Ramos (cell line): ENCODE results near the gene PBX3.
"Not testable (repeated sequence)": the region's sequence is repeated elsewhere in the genome, so short reads cannot be mapped to it uniquely, and the experiment has no call there.

Experiments used
- in situ Hi-C: fragments of 300-500 bp; cut with MboI; formaldehyde crosslinking; loops from one replicate; pipeline ENCODE4 v1.14.3; 2022; ENCODE audit warnings: low sequenced_read_pairs; ENCODE audit not compliant: unreplicated experiment

PBX3 gene

DNA sequence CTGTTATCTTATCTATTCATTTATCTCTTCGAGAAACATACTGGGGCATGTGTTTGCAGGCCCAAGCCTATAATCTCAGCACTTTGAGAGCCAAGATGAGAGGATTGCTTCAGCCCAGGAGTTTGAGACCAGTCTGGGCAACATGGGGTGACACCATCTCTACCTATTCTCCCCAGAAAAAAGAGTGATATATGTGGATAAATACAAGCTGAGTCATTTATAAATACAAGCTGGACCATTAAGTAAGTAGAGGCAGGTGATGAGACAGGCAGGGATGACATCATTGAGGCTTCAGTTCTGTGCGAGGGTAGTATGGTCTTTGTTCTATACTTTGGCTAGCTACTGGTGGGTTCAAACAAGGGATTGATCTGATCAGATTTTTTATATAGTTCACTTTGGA, 25.6 kb downstream of the PBX3 start:
- in situ Hi-C loops = no loop called here

DNA sequence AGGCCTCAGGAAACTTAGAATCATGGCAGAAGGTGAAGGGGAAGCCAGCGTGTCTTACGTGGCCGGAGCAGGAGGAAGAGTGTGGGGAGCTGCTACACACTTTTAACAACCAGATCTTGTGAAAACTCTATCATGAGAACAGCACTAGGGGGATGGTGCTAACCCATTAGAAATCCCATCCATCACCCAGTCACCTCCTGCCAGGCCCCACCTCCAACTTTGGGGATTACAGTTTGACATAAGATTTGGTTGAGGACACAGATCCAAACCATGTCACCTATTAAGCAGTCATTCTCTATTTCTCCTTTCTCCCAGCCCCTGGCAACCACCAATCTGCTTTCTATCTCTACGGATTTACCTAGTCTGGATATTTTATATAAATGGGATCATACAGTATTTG, 26.9 kb downstream of the PBX3 start:
- in situ Hi-C loops = no loop called here

DNA sequence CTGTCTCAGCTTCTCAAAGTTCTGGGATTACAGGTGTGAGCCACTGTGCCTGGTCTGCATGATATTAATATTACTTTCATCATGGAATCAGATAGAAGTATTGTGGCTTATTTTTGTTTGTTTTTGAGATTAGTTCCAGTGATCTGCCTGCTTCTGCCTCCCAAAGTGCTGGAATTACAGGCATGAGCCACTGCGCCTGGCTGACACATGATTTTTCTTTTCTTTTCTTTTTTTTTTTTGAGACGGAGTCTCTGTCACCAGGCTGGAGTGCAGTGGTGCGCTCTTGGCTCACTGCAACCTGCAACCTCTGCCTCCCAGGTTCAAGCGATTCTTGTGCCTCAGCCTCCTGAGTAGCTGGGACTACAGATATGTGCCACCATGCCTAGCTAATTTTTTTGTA, 29.6 kb downstream of the PBX3 start:
- in situ Hi-C loops = not testable (repeated sequence)

DNA sequence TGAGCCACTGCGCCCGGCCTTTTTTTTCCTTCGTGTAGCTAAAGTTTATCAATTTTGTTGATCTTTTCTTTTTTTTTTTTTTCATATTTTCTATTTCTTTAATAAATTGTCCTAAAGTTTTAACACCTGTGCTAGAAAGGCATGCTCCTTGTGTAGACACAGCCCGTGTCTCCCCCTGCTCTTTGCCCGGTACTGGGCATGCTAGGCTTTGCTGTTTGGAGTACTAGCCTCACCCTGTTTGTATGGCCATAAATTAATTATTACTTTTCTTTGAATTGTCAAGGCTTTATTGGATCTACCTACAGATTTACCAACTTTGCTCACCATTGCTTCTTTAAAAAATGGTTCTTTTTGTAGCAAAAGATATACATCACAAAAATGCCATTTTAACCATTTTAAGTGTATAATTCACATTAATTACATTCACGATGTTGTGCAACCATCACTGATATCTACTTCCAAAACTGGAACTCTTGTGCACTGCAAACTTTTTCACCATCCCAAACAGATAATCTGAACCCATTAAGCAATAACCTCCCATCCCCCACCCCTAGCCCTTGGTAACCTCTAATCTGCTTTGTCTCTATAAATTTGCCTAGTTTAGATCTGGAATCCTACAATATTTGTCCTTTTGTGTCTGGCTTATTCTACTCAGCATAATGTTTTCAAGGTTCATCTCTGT, 31.5 kb downstream of the PBX3 start:
- in situ Hi-C loops = not testable (repeated sequence)

DNA sequence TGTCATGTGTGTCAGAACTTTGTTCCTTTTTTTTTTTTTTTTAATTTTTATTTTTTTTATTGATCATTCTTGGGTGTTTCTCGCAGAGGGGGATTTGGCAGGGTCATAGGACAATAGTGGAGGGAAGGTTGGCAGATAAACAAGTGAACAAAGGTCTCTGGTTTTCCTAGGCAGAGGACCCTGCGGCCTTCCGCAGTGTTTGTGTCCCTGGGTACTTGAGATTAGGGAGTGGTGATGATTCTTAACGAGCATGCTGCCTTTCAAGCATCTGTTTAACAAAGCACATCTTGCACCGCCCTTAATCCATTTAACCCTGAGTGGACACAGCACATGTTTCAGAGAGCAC, 32.0 kb downstream of the PBX3 start:
- in situ Hi-C loops = not testable (repeated sequence)

DNA sequence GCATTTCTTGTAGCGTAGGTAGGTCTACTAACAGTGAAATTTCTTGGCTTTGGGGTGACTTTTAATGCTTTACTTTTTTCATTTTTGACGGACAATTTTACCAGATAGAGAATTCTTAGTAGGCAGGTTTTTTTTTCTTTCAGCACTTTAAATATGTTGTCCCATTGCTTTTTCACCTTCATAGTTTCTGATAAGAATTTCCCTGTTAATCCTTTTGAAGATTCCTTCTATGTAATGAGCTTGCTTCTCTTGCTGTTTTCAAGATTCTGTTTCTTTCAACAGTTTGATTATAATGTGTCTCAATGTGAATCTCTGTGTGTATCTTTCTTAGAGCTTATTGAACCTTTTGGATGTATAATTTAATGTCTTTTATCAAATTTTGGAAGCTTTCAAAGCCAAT, 35.5 kb downstream of the PBX3 start:
- in situ Hi-C loops = no loop called here

DNA sequence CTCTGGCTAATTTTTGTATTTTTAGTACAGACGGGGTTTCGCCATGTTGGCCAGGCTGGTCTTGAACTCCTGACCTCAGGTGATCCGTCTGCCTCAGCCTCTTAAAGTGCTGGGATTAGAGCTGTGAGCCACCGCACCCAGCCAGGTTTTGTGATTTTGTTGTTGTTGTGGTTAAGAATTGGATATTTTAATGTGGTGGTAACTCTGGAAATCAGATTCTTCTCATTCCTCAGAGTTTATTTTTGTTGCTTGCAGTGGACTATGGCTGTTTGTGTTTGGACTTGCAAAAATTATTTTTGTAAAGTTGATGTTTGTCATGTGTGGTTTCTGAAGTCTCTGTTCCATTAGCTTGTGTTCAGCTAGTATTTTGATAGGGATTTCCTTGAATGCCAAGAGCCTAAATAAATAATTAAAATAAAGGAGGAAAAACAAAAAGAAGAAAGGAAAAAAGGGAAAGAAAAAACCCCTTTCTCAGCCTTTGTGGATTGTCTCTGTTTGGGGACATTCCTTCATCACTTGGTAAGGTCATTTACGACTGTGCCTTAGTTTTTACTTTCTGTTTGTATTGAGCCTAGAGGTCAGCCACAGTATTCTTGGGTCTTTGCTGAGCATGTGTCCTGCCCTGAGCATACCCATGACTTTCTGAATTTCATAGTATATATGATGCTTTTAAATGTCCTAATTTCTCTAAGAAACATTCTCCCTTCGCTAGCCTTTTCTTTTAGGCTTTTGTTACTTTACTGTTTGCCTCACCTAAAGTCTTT, 37.3 kb downstream of the PBX3 start:
- in situ Hi-C loops = no loop called here

DNA sequence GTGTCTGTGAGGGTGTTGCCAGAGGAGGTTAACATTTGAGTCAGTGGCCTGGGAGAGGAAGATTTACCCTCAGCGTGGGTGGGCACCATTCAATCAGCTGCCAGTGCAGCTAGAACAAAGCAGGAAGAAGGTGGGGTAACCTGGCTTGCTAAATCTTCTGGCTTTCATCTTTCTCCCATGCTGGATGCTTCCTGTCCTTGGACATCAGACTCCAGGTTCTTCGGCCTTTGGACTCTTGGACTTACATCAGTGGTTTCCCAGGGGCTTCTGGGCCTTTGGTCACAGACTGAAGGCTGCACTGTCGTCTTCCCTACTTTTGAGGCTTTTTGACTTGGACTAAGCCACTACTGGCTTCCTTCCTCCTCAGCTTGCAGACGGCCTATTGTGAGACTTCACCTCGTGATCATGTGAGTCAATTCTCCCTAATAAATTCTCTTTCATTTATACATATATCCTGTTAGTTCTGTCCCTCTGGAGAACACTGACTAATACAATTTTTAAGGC, 38.1 kb downstream of the PBX3 start:
- in situ Hi-C loops = no loop called here

DNA sequence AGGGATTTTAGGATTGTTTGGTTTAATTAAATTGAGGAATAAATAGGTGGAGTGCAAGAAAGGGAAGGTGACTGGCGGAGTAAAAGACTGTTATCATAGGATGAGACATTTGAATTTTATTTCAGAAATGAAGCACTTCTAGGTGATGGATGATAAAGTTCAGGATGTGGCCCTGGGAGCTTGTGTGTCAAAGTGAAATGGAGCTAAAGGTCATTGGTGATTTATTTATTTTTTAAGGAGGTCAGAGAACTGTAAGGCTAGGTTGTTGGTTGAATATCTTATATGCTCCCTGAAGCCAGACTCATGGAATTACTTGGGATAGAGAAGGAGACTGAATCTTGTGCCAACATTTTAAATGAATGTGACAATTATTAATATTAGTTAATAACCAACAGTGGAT, 40.5 kb downstream of the PBX3 start:
- in situ Hi-C loops = no loop called here

DNA sequence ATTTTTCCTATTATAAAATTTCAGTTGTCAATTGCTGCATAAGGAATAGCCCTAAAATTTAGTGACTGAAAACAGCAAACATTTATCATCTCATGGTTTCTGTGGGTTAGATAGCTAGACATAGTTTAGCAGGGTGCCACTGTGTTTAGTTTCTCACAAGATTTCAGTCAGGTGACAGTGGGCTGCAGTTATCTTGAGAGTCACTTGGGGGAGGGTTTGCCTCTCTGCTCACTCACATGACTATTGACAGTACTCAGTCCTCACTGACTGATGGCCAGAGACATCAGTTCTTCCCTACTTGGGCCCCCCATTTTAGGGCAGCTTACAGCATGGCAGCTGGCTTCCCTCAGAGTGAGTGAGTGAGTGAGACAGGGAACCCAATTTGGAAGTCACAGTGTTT, 42.0 kb downstream of the PBX3 start:
- in situ Hi-C loops = no loop called here

DNA sequence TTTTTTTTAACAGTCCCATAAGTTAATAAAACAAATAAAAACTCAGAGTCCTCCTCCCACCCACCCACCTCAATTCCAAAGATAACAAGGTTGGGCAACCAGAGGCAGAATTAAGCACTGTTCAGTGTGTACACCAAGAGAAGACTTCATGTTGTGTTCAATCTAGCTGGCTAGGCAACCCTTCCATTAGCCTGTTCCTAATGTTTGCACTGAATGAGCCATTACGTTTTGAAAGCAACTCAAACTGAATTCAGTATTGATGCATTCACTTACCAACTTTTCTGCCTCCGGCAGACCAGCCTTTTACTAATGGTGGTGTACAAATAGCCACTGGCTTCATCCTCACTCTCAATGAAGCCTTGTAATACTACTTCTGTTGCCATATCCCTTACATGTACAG, 47.5 kb downstream of the PBX3 start:
- in situ Hi-C loops = no loop called here

DNA sequence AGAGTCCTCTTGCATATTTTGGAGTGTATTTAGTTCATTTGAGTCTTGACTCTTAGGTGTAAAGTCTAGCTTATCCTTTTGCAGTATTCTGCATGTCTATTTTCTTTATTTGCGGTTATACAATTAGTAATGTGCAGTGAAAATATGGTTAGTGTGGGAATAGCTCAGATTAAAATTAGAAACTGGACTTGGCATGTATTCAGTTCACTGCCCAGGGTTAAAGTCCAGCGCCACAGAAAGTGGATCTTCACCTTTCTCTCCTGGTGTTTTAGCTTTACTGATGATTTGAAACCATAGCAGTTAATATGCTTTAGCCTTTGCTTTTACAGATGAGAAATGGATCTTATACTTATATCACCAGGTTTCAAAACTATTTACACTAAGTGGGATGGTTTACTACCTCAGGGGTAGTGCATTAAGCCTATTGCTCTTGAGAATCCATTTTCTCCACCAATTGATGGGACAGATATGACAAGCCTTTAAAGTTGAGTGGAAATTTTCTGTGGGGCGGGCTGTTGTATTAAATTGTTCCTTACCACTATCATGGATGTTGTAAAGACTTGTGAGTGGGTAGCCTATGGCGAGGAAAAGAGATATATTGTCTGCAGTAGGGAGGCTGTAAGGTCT, 48.9 kb downstream of the PBX3 start:
- in situ Hi-C loops = no loop called here

DNA sequence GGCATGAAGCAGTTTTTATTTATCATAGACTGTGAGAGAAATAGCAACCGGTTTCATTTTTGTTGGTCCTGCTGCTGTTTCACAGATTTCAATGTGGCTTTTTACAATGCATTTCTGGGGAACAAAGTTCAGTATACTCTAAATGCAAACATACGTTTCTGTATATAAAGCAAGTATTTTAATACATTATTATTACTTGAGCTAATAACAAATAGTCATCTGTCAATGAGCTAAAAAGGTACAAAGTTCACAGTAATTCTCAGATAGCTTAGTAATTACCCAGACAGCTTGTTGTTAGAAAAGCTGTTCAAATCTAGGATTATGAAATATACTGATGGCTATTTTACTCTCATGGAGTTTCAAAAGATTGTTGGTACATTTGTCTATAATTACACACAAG, 50.8 kb downstream of the PBX3 start:
- in situ Hi-C loops = no loop called here

DNA sequence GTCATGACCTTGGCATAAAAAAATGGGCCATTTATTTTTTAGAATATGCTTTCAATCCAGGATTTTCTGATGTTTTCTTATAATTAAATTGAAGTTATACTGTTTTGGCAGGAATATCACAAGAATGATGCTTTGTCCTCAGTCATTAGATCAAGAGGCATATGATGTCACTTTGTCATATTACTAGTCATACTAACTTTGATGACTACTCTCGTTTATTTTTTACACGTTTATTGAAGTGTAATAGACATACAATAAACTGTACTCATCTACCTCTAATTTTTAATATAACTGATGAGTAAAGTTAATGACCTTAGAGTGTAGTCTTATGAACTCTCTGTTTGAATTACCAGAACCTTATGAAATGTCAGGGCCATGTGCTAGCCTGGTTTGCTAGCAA, 56.4 kb downstream of the PBX3 start:
- in situ Hi-C loops = no loop called here

DNA sequence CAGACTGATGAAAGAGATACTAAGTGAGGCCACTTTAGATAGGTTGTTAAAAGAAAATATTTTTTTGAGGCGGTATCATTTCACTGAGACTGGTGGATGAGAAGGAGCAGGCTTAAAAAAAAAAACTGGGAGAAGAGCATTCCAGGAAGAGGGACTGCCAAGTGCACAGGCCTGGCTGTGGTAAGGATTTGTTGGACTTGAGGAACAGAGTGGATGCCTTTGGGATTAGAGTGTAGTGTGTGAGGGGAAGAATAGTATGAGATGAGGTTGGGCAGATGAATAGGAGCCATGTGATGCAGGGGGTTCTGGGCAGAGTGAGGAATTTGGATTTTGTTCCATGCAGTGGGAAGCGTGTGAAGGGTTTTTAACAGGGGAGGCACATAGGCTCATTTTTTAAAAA, 57.9 kb downstream of the PBX3 start:
- in situ Hi-C loops = no loop called here

DNA sequence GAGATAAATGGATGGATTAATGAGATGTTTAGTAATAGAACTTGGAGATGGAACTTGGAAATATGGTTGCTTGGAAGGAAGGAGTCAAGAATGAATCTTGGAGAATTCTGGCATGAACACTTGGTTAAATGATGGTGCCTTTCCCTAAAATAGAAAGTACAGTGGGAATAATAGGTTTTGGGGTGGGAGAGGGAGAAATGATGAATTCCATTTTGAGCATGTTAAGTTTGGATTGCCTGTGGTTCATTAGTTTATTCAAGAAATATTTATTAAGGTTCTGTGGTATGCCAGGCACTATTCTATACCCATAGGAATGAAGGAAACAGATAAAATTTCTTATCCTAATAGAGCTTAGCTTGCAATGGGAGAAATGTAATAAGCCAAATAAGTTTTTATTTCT, 58.4 kb downstream of the PBX3 start:
- in situ Hi-C loops = no loop called here

DNA sequence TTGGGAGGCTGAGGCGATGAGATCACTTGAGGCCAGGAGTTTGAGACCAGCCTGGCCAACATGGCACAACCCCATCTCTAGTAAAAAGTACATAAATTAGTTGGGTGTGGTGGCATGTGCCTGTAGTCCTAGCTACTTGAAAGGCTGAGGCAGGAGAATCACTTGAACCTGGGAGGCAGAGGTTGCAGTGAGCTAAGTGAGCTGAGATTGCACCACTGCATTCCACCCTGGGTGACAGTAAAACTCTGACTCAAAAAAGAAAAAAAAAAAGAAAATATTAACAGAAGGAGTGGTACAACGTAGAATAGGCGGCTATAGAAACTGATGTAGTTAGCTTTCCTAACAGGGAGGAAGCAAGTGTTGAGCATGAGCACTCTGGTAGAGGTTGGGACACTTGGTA, 59.9 kb downstream of the PBX3 start:
- in situ Hi-C loops = no loop called here

DNA sequence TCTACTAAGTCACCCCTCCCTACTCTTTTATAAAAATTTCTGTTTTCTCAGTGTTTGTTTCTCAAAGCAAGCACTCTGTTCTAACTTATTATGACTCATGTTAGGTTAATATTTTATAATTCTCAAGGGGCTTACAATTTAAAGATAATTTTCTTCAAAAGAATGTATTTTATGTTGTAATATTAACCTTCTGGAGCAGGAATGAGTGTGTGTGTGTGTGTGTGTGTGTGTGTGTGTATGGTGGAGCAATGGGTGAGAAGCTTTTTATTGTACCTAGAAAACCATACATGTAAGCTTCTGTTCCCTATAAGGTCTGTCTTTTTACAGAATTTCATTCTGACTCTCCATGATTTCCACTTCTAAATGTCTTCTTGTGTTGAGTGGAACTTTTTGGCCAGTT, 63.0 kb downstream of the PBX3 start:
- in situ Hi-C loops = no loop called here

DNA sequence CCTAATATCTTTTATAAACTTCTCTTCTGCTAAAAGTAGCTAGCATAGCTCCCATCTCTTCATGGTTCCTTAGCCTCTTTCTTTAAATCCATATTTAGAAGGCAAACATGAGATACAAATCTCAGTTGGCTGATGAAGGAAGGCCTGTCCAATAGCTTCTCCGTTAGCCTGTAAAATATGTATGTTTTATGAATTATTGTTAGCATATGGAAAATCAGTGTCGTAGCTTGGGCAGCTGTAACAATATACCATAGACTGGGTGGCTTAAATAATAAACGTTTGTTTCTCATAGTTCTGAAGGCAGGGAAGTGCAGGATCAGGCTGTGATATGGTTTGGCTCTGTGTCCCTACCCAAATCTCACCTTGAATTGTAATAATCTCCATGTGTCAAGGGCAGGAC, 63.8 kb downstream of the PBX3 start:
- in situ Hi-C loops = no loop called here

DNA sequence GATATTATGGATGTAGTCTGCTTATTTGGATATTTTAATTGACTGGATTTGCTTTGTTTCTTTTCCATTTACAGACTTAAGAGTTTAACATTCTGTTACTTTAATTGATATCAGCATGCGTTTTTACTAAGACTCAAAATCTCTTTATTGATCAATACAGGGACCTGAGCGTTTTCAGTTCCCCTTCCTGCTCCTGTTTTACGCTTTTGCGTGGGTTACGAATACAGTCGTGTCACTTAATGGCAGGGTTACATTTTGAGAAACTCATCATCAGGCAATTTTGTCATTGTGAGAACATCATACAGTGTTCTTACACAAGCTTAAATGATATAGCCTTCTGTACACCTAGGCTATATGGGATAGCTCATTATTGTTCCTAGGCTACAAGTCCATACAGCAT, 65.2 kb downstream of the PBX3 start:
- in situ Hi-C loops = no loop called here

DNA sequence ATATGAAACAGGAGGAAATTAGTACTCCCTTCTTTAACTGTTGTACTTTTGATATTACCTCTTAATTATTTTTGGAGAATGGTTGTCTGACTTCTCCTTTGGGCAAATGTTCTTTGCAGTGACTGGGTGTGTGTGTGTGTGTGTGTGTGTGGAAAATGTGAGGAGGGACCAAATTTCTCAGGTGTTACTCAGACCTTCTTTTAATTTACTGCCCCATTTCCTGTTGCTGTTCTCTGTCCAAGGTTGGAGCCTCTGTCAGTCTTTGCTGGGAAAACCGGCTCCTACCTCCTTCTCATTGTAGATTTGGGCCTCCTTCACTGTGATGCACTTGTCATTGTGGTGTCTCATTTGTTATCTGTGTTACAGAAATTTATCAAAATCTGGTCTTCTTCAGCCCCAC, 68.4 kb downstream of the PBX3 start:
- in situ Hi-C loops = no loop called here

DNA sequence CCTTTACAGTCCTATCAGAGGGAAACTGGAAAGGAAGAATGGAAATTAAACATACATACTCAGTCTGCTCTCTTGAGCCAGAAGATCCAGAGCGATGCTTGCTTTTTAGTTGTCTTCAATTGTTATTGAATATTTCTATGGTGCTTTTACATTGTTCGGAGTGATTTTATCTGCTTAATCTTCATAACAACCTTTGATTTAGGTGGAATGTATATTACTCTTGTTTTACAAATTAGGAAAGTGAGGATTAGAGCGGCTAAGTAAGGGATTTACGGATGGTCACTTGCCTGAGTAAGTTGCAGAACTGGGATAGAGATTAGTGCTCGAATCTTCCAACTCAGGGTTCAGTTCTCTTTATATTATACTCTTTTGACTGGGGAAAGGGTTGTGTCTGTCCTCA, 69.1 kb downstream of the PBX3 start:
- in situ Hi-C loops = no loop called here
